Measurements from ENCODE around the gene NDRG4. TPM values are rescaled to one million over a fixed set of nuclear protein-coding genes. Genes with fewer than 3 reads are reported as not detected.

Gene NDRG4, protein sequence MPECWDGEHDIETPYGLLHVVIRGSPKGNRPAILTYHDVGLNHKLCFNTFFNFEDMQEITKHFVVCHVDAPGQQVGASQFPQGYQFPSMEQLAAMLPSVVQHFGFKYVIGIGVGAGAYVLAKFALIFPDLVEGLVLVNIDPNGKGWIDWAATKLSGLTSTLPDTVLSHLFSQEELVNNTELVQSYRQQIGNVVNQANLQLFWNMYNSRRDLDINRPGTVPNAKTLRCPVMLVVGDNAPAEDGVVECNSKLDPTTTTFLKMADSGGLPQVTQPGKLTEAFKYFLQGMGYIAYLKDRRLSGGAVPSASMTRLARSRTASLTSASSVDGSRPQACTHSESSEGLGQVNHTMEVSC
- 22.8 to 33.4 TPM (median 26.2 TPM) in 5 replicates for total RNA-seq (2022; extraction: Qiagen RNA extraction)

GRCh38 chr16:58499615-58500351, at the start of gene NDRG4:
Gene NDRG4, plus strand, starts transcription at chr16:58500143. Its CDS starts 106 bp downstream, at chr16:58500249.

GRCh38 chr16:58515125-58515870, 15.4 kb downstream of the NDRG4 start, which contains the start of gene SETD6:
Gene SETD6, plus strand, starts transcription at chr16:58515517. Its CDS starts 21 bp downstream, at chr16:58515538.

Other genes with a start within 250 kb of the NDRG4 start
- not detected in 5 replicates for gene PRSS54, start 205.1 kb upstream of the NDRG4 start, total RNA-seq (2022; extraction: Qiagen RNA extraction)
- gene GINS3, start 107.7 kb upstream of the NDRG4 start, total RNA-seq (2022; extraction: Qiagen RNA extraction) = 20.1 to 24.3 TPM (median 21.4 TPM) in 5 replicates
- 12.8 to 14.8 TPM (median 13.3 TPM) in 5 replicates for gene SETD6, start 15.4 kb downstream of the NDRG4 start, total RNA-seq (2022; extraction: Qiagen RNA extraction)
- 106 to 158 TPM (median 113 TPM) in 5 replicates for gene CNOT1, start 129.7 kb downstream of the NDRG4 start, total RNA-seq (2022; extraction: Qiagen RNA extraction)
- 17.5 to 22.7 TPM (median 17.7 TPM) in 5 replicates for gene SLC38A7, start 184.6 kb downstream of the NDRG4 start, total RNA-seq (2022; extraction: Qiagen RNA extraction)
- 170 to 189 TPM (median 174 TPM) in 5 replicates for gene GOT2, start 234.2 kb downstream of the NDRG4 start, total RNA-seq (2022; extraction: Qiagen RNA extraction)

All from A549 treated with Hydrocortisone at 1 μM for 4 hours (cell line).